CD14-positive monocyte (primary cell): Measurements from ENCODE around the gene AFF1. TPM values are rescaled to one million over a fixed set of nuclear protein-coding genes. Genes with fewer than 3 reads are reported as not detected.
A peak's percentile ranks its signal among the peaks of the same experiment; 100 is the strongest.

Source experiments
- DNase-seq, 3 donors: peaks; one replicate each; pipeline ENCODE4 v3.0.0-alpha.2; 2011 to 2022
- H2AFZ ChIP-seq: 2 replicates; pipeline ENCODE4 v1.6.0; 2012; ENCODE audit warnings: mild to moderate bottlenecking, low read depth, low read length, inconsistent platforms; ENCODE audit not compliant: insufficient read depth, poor library complexity, severe bottlenecking
- H3K27ac ChIP-seq, 2 donors: 1 replicate in 1 of 2; 2 replicates in 1 of 2; pipeline ENCODE4 v1.5.1; 2012 to 2013; ENCODE audit warnings: low read length in 2 of 2, control low read depth in 1 of 2, inconsistent platforms in 1 of 2, low read depth in 1 of 2, mild to moderate bottlenecking in 1 of 2
- H3K27me3 ChIP-seq, 2 donors: one replicate each; pipeline versions ENCODE4 v1.6.0 to v1.6.1; 2011 to 2013; ENCODE audit warnings: low read length in 2 of 2; ENCODE audit not compliant: control insufficient read depth in 2 of 2, insufficient read depth in 2 of 2
- H3K36me3 ChIP-seq, 2 donors: replicated peaks in 1 of 2; 1 replicate in 1 of 2; 2 replicates in 1 of 2; pipeline versions ENCODE4 v1.5.1 to v1.6.1; 2012 to 2013; ENCODE audit warnings: low read length in 2 of 2, control low read depth in 1 of 2, inconsistent platforms in 1 of 2, mild to moderate bottlenecking in 1 of 2; ENCODE audit not compliant: insufficient read depth in 2 of 2, control insufficient read depth in 1 of 2
- H3K4me1 ChIP-seq, 2 donors: 1 replicate in 1 of 2; 2 replicates in 1 of 2; pipeline versions ENCODE4 v1.5.1 to v1.6.1; 2012 to 2013; ENCODE audit warnings: low read length in 2 of 2, control low read depth in 1 of 2, inconsistent platforms in 1 of 2, mild to moderate bottlenecking in 1 of 2, moderate library complexity in 1 of 2; ENCODE audit not compliant: insufficient read depth in 2 of 2, control insufficient read depth in 1 of 2
- H3K4me2 ChIP-seq: replicated peaks from 2 replicates; pipeline ENCODE3; 2012; ENCODE audit warnings: low read length, moderate library complexity, mild to moderate bottlenecking; ENCODE audit not compliant: poor library complexity, severe bottlenecking; ENCODE audit errors: extremely low read depth
- H3K4me3 ChIP-seq, 3 experiments: fragments of 200-600 bp in 1 of 3; sonication (generic) in 1 of 3; replicated peaks in 1 of 3; 1 replicate in 2 of 3; 2 replicates in 1 of 3; pipeline ENCODE4 v1.5.1; 2011 to 2013; ENCODE audit warnings: low read length in 3 of 3, mild to moderate bottlenecking in 3 of 3, control low read depth in 2 of 3, low read depth in 2 of 3, inconsistent platforms in 1 of 3, moderate library complexity in 1 of 3
- H3K79me2 ChIP-seq: 2 replicates; pipeline ENCODE4 v1.6.0; 2012; ENCODE audit warnings: mild to moderate bottlenecking, control low read depth, inconsistent platforms, low read length, moderate library complexity; ENCODE audit not compliant: insufficient read depth
- H3K9ac ChIP-seq: 2 replicates; pipeline ENCODE4 v1.6.0; 2017; ENCODE audit warnings: low read length, mild to moderate bottlenecking; ENCODE audit not compliant: insufficient read depth, poor library complexity, severe bottlenecking
- H3K9me3 ChIP-seq, 2 donors: replicated peaks in 1 of 2; 1 replicate in 1 of 2; 2 replicates in 1 of 2; pipeline versions ENCODE4 v1.5.1 to v1.6.1; 2012 to 2013; ENCODE audit warnings: low read length in 2 of 2, control low read depth in 1 of 2; ENCODE audit not compliant: control insufficient read depth in 1 of 2, insufficient read depth in 1 of 2
- H4K20me1 ChIP-seq: 2 replicates; pipeline ENCODE4 v1.6.0; 2012; ENCODE audit warnings: mild to moderate bottlenecking, low read length, control low read depth, moderate library complexity; ENCODE audit not compliant: insufficient read depth
- H3K27ac Mint-ChIP-seq, 7 donors: one replicate each; pipeline ENCODE4 v1.8.0; 2020; ENCODE audit warnings: mild to moderate bottlenecking in 7 of 7, mixed read lengths in 7 of 7, moderate library complexity in 6 of 7, inconsistent platforms in 2 of 7
- H3K27me3 Mint-ChIP-seq, 3 donors: one replicate each; pipeline ENCODE4 v1.8.0; 2021 to 2022; ENCODE audit warnings: low read depth in 3 of 3, mild to moderate bottlenecking in 3 of 3, mixed read lengths in 3 of 3, moderate library complexity in 3 of 3, inconsistent platforms in 1 of 3
- H3K36me3 Mint-ChIP-seq, 2 donors: one replicate each; pipeline ENCODE4 v1.8.0; 2020; ENCODE audit warnings: mixed read lengths in 2 of 2, inconsistent platforms in 1 of 2, mild to moderate bottlenecking in 1 of 2
- H3K4me1 Mint-ChIP-seq: one replicate; pipeline ENCODE4 v1.8.0; 2020; ENCODE audit warnings: mild to moderate bottlenecking, mixed read lengths
- H3K4me3 Mint-ChIP-seq, 2 donors: one replicate each; pipeline ENCODE4 v1.8.0; 2020; ENCODE audit warnings: mild to moderate bottlenecking in 2 of 2, mixed read lengths in 2 of 2, moderate library complexity in 1 of 2
- H3K9me3 Mint-ChIP-seq, 7 donors: one replicate each; pipeline ENCODE4 v1.8.0; 2020 to 2022; ENCODE audit warnings: mixed read lengths in 7 of 7, mild to moderate bottlenecking in 6 of 7, moderate library complexity in 6 of 7, inconsistent platforms in 2 of 7
- CTCF ChIP-seq: fragments of 200-600 bp; IDR thresholded peaks from one replicate; pipeline ENCODE4 v1.8.0; 2022; ENCODE audit warnings: antibody characterized with exemption, mild to moderate bottlenecking
- WGBS: methylation state at CpG from one replicate; pipeline ENCODE4 v1.1.5; 2013; ENCODE audit warnings: missing lambda C conversion rate; ENCODE audit not compliant: insufficient coverage; 5-methylcytosine and 5-hydroxymethylcytosine counted together
- intact Hi-C, 2 donors: fragments of 100-400 bp; cut with micrococcal nuclease; formaldehyde crosslinking; loops; one replicate each; pipeline versions ENCODE4 v1.15.0 to v1.15.1; 2023
- polyA plus RNA-seq, 3 donors: library from polyadenylated mRNA; depleted of rRNA in 1 of 3; unstranded in 2 of 3; stranded (reverse) in 1 of 3; fragments of 300-500 nt in 2 of 3; fragments of >200 nt in 1 of 3; fragmentation: Illumina TruSeq in 2 of 3; gene quantifications; 1 replicate in 2 of 3; 2 replicates in 1 of 3; pipeline ENCODE4 v1.2.3, GENCODE V29; 2012 to 2021

Gene AFF1
- polyA plus RNA-seq, 3 donors: 7.5 to 20.9 (median 16.3) TPM

GRCh38 chr4:87073199-87074120, 138.6 kb downstream of the AFF1 start:
- WGBS: 6% methylated on average over 3 of the region's 14 CpGs
- intact Hi-C loops: no loop called here
- peaks cover 13 to 22% of the 10 kb centered on the region in 2 donors for H3K4me1 ChIP-seq
- no peaks in the 10 kb centered on the region for H3K27me3 ChIP-seq
- Mint-ChIP-seq H3K27me3 (no peaks in the 10 kb centered on the region), H3K9me3 (peaks cover 0 to 2% (median 0%) of the 10 kb centered on the region in 7 donors), H3K27ac (peak overlapping the region; percentile 31 to 86 (median 66)), H3K4me1 (peaks cover 32% of the 10 kb centered on the region), H3K4me3 (peak overlapping the region; percentile 54 to 72), H3K36me3 (peaks cover under 1 to 7% of the 10 kb centered on the region in 2 donors)
- no peak overlapping the region for H2AFZ ChIP-seq
- peak in 2 of 3 donors; percentile 17 to 19 for DNase-seq
- TF ChIP-seq CTCF: no peak
- peak overlapping the region; percentile 58 for H3K4me2 ChIP-seq
- peak overlapping the region in 2 of 3 experiments; percentile 15 to 52 for H3K4me3 ChIP-seq
- H3K9ac ChIP-seq: peak overlapping the region; percentile 7
- H3K9me3 ChIP-seq: no peaks in the 10 kb centered on the region
- H4K20me1 ChIP-seq: peaks cover 71% of the 10 kb centered on the region
- peak overlapping the region in 1 of 2 donors; percentile 64 for H3K27ac ChIP-seq
- peaks cover 93% of the 10 kb centered on the region for H3K79me2 ChIP-seq
- peaks cover 0 to 4% of the 10 kb centered on the region in 2 donors for H3K36me3 ChIP-seq

DNA sequence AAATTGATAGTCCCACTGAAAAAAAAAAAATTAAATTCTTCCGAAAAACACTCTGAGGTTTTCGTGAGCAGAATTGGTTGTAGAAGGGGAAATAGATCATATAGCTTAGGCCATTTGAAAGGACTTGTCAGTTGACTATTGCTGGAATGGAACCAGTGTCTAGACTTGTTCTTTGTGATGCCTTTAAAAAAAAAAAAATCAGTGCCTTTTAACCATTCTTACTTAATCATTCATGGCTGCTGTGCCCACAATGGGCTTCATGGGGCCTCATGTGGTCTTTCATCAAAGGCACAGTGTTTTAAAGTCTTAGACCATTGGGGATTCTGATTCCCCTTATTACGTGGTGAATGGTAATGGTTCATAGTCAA, 139.3 kb downstream of the AFF1 start:
- peaks cover 0 to 2% (median 0%) of the 10 kb centered on the region in 7 donors for H3K9me3 Mint-ChIP-seq
- H3K4me3 ChIP-seq: peak overlapping the region in 1 of 3 experiments; percentile 52
- no peaks in the 10 kb centered on the region for H3K36me3 ChIP-seq
- H3K9me3 ChIP-seq: no peaks in the 10 kb centered on the region
- peak overlapping the region in 1 of 2 donors; percentile 64 for H3K27ac ChIP-seq
- intact Hi-C loops: no loop called here
- peak overlapping the region in 5 of 7 donors; percentile 2 to 86 (median 66) for H3K27ac Mint-ChIP-seq
- peaks cover 93% of the 10 kb centered on the region for H3K79me2 ChIP-seq
- H3K27me3 Mint-ChIP-seq: no peaks in the 10 kb centered on the region
- no peak for TF ChIP-seq CTCF
- DNase-seq: no peak
- WGBS: no CpG with 5 or more reads among the region's 3 CpGs
- H3K27me3 ChIP-seq: no peaks in the 10 kb centered on the region
- H3K4me3 Mint-ChIP-seq: peak overlapping the region; percentile 54 to 72
- H3K4me2 ChIP-seq: peak overlapping the region; percentile 58
- no peak overlapping the region for H2AFZ ChIP-seq
- peaks cover 71% of the 10 kb centered on the region for H4K20me1 ChIP-seq
- peaks cover 33% of the 10 kb centered on the region for H3K4me1 Mint-ChIP-seq
- H3K4me1 ChIP-seq: peaks cover 13 to 22% of the 10 kb centered on the region in 2 donors
- H3K9ac ChIP-seq: no peak overlapping the region
- peaks cover 0 to 7% of the 10 kb centered on the region in 2 donors for H3K36me3 Mint-ChIP-seq
